Esophagus squamous epithelium (tissue), 4 donors: ENCODE data around the gene PHTF2.

Experiments used
- POLR2A ChIP-seq, 4 donors: fragments of 450-650 bp; IDR thresholded peaks; one replicate each; pipeline ENCODE4 v1.6.1; 2017; ENCODE audit warnings: antibody characterized with exemption in 4 of 4, mild to moderate bottlenecking in 4 of 4, moderate library complexity in 3 of 4
- TF ChIP-seq, protein P1 (sequence below), 6 experiments: fragments of 450-650 bp in 4 of 6; fragments of 200-600 bp in 2 of 6; sonication (generic) in 2 of 6; IDR thresholded peaks; one replicate each; pipeline ENCODE4 v1.5.1; 2016 to 2019; ENCODE audit warnings: antibody characterized with exemption in 6 of 6, mild to moderate bottlenecking in 4 of 6, moderate library complexity in 4 of 6

DNA sequence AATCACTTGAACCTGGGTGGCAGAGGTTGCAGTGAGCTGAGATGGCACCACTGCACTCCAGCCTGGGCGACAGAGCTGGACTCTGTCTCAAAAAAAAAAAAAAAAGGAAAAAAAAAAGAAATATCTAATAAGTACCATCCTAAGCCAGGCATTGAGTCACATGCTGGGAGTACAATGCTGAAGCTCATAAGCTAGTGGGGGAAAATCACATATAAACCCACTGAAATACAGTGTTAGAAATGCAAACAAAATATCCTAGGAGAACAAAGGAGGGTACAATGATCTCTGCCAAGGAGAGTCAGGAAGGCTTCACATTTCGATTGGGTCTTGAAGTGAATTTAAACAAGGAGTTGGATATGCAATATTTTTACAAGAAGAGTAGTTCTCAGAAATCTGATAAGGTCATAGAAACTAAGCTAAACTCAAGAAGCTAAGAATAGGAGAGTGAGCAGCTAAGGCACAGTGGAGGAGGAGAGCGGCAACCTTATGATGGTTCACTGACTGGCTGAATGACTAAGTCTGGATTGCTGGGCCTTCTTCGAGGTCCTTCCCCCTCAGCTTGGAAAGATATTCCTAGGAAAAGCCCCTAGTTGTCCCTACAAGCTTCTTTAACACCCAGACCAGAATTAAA, 115.5 kb downstream of the PHTF2 start:
- TF ChIP-seq, protein P1, sequence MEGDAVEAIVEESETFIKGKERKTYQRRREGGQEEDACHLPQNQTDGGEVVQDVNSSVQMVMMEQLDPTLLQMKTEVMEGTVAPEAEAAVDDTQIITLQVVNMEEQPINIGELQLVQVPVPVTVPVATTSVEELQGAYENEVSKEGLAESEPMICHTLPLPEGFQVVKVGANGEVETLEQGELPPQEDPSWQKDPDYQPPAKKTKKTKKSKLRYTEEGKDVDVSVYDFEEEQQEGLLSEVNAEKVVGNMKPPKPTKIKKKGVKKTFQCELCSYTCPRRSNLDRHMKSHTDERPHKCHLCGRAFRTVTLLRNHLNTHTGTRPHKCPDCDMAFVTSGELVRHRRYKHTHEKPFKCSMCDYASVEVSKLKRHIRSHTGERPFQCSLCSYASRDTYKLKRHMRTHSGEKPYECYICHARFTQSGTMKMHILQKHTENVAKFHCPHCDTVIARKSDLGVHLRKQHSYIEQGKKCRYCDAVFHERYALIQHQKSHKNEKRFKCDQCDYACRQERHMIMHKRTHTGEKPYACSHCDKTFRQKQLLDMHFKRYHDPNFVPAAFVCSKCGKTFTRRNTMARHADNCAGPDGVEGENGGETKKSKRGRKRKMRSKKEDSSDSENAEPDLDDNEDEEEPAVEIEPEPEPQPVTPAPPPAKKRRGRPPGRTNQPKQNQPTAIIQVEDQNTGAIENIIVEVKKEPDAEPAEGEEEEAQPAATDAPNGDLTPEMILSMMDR (IDR thresholded peaks at IDR 0.05): no peak
- no peak for TF ChIP-seq POLR2A (IDR thresholded peaks at IDR 0.05)
